GM19468 (cell line): ENCODE results near the gene TEKT4.
"Not testable (repeated sequence)": the region's sequence is repeated elsewhere in the genome, so short reads cannot be mapped to it uniquely, and the experiment has no call there.

Experiments
- ATAC-seq: cut with Tn5 transposase; IDR thresholded peaks from one replicate; pipeline ENCODE4 v1.9.1; 2021; ENCODE audit warnings: mild to moderate bottlenecking, moderate library complexity, moderate number of reproducible peaks; ENCODE audit not compliant: unreplicated experiment; ENCODE audit errors: extremely low read depth

TEKT4 gene

GRCh38 chr2:94875820-94876522, 4.7 kb downstream of the TEKT4 start:
- ATAC-seq: no peak

- ATAC-seq: no peak
These were observed 5.3 kb downstream of the TEKT4 start for GRCh38 chr2:94876523-94876863.

- ATAC-seq: no peak
These were observed 5.9 kb downstream of the TEKT4 start for GRCh38 chr2:94877129-94877528.

- ATAC-seq: not testable (repeated sequence)
These were observed 7.3 kb downstream of the TEKT4 start for GRCh38 chr2:94878575-94878974.

- ATAC-seq: no peak
These were observed 8.2 kb downstream of the TEKT4 start for GRCh38 chr2:94879314-94879981.

- ATAC-seq: no peak
These were observed 8.8 kb downstream of the TEKT4 start for GRCh38 chr2:94879982-94880377.

- ATAC-seq: no peak
These were observed 9.3 kb downstream of the TEKT4 start for GRCh38 chr2:94880507-94880906.

- ATAC-seq: no peak
These were observed 9.8 kb downstream of the TEKT4 start for GRCh38 chr2:94881070-94881469.

- ATAC-seq: no peak
These were observed 19.0 kb downstream of the TEKT4 start for GRCh38 chr2:94890234-94890633.

GRCh38 chr2:94895273-94895672, 24.0 kb downstream of the TEKT4 start:
- not testable (repeated sequence) for ATAC-seq

- not testable (repeated sequence) for ATAC-seq
These were observed 35.7 kb downstream of the TEKT4 start for GRCh38 chr2:94906976-94907375.

- ATAC-seq: no peak
These were observed 52.0 kb downstream of the TEKT4 start for GRCh38 chr2:94923196-94923595.

GRCh38 chr2:94924999-94925398, 53.8 kb downstream of the TEKT4 start:
- not testable (repeated sequence) for ATAC-seq
